ENCODE results near the gene NKAPD1. TPM values are rescaled to one million over a fixed set of nuclear protein-coding genes. Genes with fewer than 3 reads are reported as not detected.

Gene NKAPD1
- total and polyA plus RNA-seq, 2 donors (not counting 3 experiments of a cell fraction or from before 2014, with no cell fraction given): 7.2 to 16.7 TPM

- Histone ChIP-seq H3K9ac (replicated peaks; ENCODE audit: extremely low read depth, insufficient read depth, low read length) (no peak overlapping the region), H3K79me2 (ENCODE audit: control insufficient read depth, insufficient read depth, low read length) (no peaks in the 10 kb centered on the region), H3K36me3 (ENCODE audit: control insufficient read depth in 2 of 2, extremely low read depth in 1 of 2, insufficient read depth in 2 of 2, low read length in 2 of 2) (no peaks in the 10 kb centered on the region), H3K9me3 (replicated peaks; ENCODE audit: control insufficient read depth, insufficient read depth, low read length) (no peaks in the 10 kb centered on the region), H4K20me1 (replicated peaks; ENCODE audit: control insufficient read depth, extremely low read depth, insufficient read depth, low read length) (no peaks in the 10 kb centered on the region), H3K9me1 (replicated peaks; ENCODE audit: control insufficient read depth, extremely low read depth, insufficient read depth, low read length) (no peaks in the 10 kb centered on the region), H3K4me1 (ENCODE audit: control insufficient read depth, extremely low read depth, insufficient read depth, low read length) (no peaks in the 10 kb centered on the region), H3K27me3 (ENCODE audit: control insufficient read depth in 2 of 2, insufficient read depth in 2 of 2, low read length in 2 of 2) (no peaks in the 10 kb centered on the region), H3K4me2 (ENCODE audit: insufficient read depth, low read length) (no peak overlapping the region), H3K4me3 (replicated peaks in 1 of 3; ENCODE audit: insufficient read depth in 1 of 3, low read depth in 1 of 3, low read length in 3 of 3) (no peak overlapping the region), H2AFZ (ENCODE audit: low read depth, low read length) (no peak overlapping the region), H3K27ac (ENCODE audit: insufficient read depth, low read depth, low read length) (no peak overlapping the region)
- ChIA-PET CTCF (interaction anchor here (1.0 to 1.5 kb wide), 4 partner anchors 9 to 30 kb away, joined by 3 to 4 read pairs (median 4); partner anchors contain the start of gene IL18), POLR2A (no interaction called here)
- TF ChIP-seq GATA2 (IDR thresholded peaks at IDR 0.05; ENCODE audit: insufficient read depth, insufficient read length, low read depth, low read length): no peak
- TF ChIP-seq MYC (IDR thresholded peaks at IDR 0.05; ENCODE audit: low read depth, low read length): no peak
- no peak for TF ChIP-seq EZH2 (IDR thresholded peaks at IDR 0.05; ENCODE audit: borderline replicate concordance, low read depth, low read length, severe bottlenecking)
- no peak for TF ChIP-seq POLR2AphosphoS5 (IDR thresholded peaks at IDR 0.05; ENCODE audit: insufficient read depth, low read depth, low read length)
- TF ChIP-seq CTCF (IDR thresholded peaks at IDR 0.05; ENCODE audit: extremely low read depth in 1 of 2, insufficient read depth in 1 of 2, low read depth in 1 of 2, low read length in 2 of 2): no peak
- no peak for TF ChIP-seq MAX (IDR thresholded peaks at IDR 0.05; ENCODE audit: insufficient read depth, insufficient read length)
- TF ChIP-seq POLR2A (IDR thresholded peaks at IDR 0.05; ENCODE audit: low read depth, low read length): no peak
- no peak for TF ChIP-seq JUN (IDR thresholded peaks at IDR 0.05; ENCODE audit: borderline replicate concordance, insufficient read depth, insufficient read length, low read depth)
- TF ChIP-seq FOS (IDR thresholded peaks at IDR 0.05; ENCODE audit: borderline replicate concordance, insufficient read depth, low read length): no peak
- DNase-seq (ENCODE audit: low read depth, low spot score) (no peak), FAIRE-seq (no peak)
- intact Hi-C loops (cut with micrococcal nuclease) (no loop called here), dilution Hi-C loops (cut with MboI; ENCODE audit: extremely low pct_ligation_motif_present, low sequenced_read_pairs) (no loop called here)
- no TSS peak for BruUV-seq (replicated peaks)
These were observed 60.4 kb downstream of the NKAPD1 start for GRCh38 chr11:112134473-112134872.

Small RNA genes within 50 kb of the gene (small RNA-seq; reads per million reads assigned to genes)
- gene AP000907.3 (ENCODE audit: insufficient read depth, insufficient read length, low read depth, low replicate concordance) (not detected), gene RNU6-893P (ENCODE audit: insufficient read depth, insufficient read length, low read depth, low replicate concordance) (not detected)

Other genes with a start within 250 kb of the NKAPD1 start
- 29.1 and 33.5 TPM in 2 replicates for gene ALG9, start 202.7 kb upstream of the NKAPD1 start, total RNA-seq
- gene ALG9, start 202.7 kb upstream of the NKAPD1 start, polyA plus RNA-seq: 29.4 TPM in 2 replicates
- gene FDXACB1, start 195.1 kb upstream of the NKAPD1 start, total RNA-seq: 1.4 and 3.3 TPM in 2 replicates
- gene FDXACB1, start 195.1 kb upstream of the NKAPD1 start, polyA plus RNA-seq: 1.1 and 1.3 TPM in 2 replicates
- 7.4 TPM in 2 replicates for gene CFAP68, start 194.8 kb upstream of the NKAPD1 start, total RNA-seq
- 9.0 and 10.6 TPM in 2 replicates for gene CFAP68, start 194.8 kb upstream of the NKAPD1 start, polyA plus RNA-seq
- not detected in 2 replicates for gene CRYAB, start 162.5 kb upstream of the NKAPD1 start, total RNA-seq
- gene CRYAB, start 162.5 kb upstream of the NKAPD1 start, polyA plus RNA-seq: 0.32 and 0.48 TPM in 2 replicates
- gene HSPB2, start 161.6 kb upstream of the NKAPD1 start, total RNA-seq: not detected in 2 replicates
- not detected in 2 replicates for gene HSPB2, start 161.6 kb upstream of the NKAPD1 start, polyA plus RNA-seq
- gene C11orf52, start 155.4 kb upstream of the NKAPD1 start, total RNA-seq: 0.31 and 0.99 TPM in 2 replicates
- gene C11orf52, start 155.4 kb upstream of the NKAPD1 start, polyA plus RNA-seq: 0.76 and 1.2 TPM in 2 replicates
- 18.6 and 20.0 TPM in 2 replicates for gene DIXDC1, start 137.0 kb upstream of the NKAPD1 start, total RNA-seq
- gene DIXDC1, start 137.0 kb upstream of the NKAPD1 start, polyA plus RNA-seq: 6.4 and 8.0 TPM in 2 replicates
- gene DLAT, start 48.9 kb upstream of the NKAPD1 start, total RNA-seq: 40.1 and 41.3 TPM in 2 replicates
- 10.5 and 13.3 TPM in 2 replicates for gene DLAT, start 48.9 kb upstream of the NKAPD1 start, polyA plus RNA-seq
- gene PIH1D2, start 282 bp upstream of the NKAPD1 start, total RNA-seq: 1.3 and 1.8 TPM in 2 replicates
- gene PIH1D2, start 282 bp upstream of the NKAPD1 start, polyA plus RNA-seq: 0.49 and 0.51 TPM in 2 replicates
- 64.1 and 77.0 TPM in 2 replicates for gene TIMM8B, start 12.5 kb downstream of the NKAPD1 start, total RNA-seq
- 110 and 120 TPM in 2 replicates for gene TIMM8B, start 12.5 kb downstream of the NKAPD1 start, polyA plus RNA-seq
- 72.3 and 79.0 TPM in 2 replicates for gene SDHD, start 12.6 kb downstream of the NKAPD1 start, total RNA-seq
- gene SDHD, start 12.6 kb downstream of the NKAPD1 start, polyA plus RNA-seq: 169 and 190 TPM in 2 replicates
- gene IL18, start 89.8 kb downstream of the NKAPD1 start, total RNA-seq: 1.5 and 1.6 TPM in 2 replicates
- gene IL18, start 89.8 kb downstream of the NKAPD1 start, polyA plus RNA-seq: 0.29 and 0.73 TPM in 2 replicates
- 0.46 TPM in 1 of 2 replicates, not detected in the other for gene TEX12, start 93.1 kb downstream of the NKAPD1 start, total RNA-seq
- gene TEX12, start 93.1 kb downstream of the NKAPD1 start, polyA plus RNA-seq: not detected in 2 replicates
- gene BCO2, start 101.2 kb downstream of the NKAPD1 start, total RNA-seq: 1.4 and 1.9 TPM in 2 replicates
- gene BCO2, start 101.2 kb downstream of the NKAPD1 start, polyA plus RNA-seq: 0.58 and 0.60 TPM in 2 replicates
- gene PTS, start 152.1 kb downstream of the NKAPD1 start, total RNA-seq: 41.9 and 45.7 TPM in 2 replicates
- 19.8 and 29.1 TPM in 2 replicates for gene PTS, start 152.1 kb downstream of the NKAPD1 start, polyA plus RNA-seq
- gene PLET1, start 186.6 kb downstream of the NKAPD1 start, total RNA-seq: not detected in 2 replicates
- not detected in 2 replicates for gene PLET1, start 186.6 kb downstream of the NKAPD1 start, polyA plus RNA-seq